H1 (cell line): ENCODE measurements around the gene IL9. TPM values are rescaled to one million over a fixed set of nuclear protein-coding genes. Genes with fewer than 3 reads are reported as not detected.

Source experiments
- CTCF ChIA-PET: fragments of 300-600 bp; sonication (Branson Sonifier 250); formaldehyde crosslinking; loops from one replicate; lab custom pipeline; 2021; ENCODE audit not compliant: partially characterized antibody; lab: Charles Lee
- POLR2A ChIA-PET: fragments of 300-600 bp; sonication (Branson Sonifier 250); formaldehyde crosslinking; loops from one replicate; lab custom pipeline; 2021; ENCODE audit warnings: inconsistent platforms; ENCODE audit not compliant: partially characterized antibody; lab: Charles Lee
- DNase-seq, 2 experiments: peaks; one replicate each; pipeline versions ENCODE4 v3.0.0 to v3.0.0-alpha.2; 2010 to 2022; ENCODE audit warnings: low spot score in 2 of 2, low read depth in 1 of 2, mixed read lengths in 1 of 2
- FAIRE-seq: peaks from 2 replicates; lab custom pipeline; 2011; peaks lifted over from hg19 to GRCh38; lab: Jason Lieb, UNC
- H2AFZ ChIP-seq: 2 replicates; pipeline ENCODE4 v1.8.1; 2012; ENCODE audit warnings: low read length, inconsistent platforms
- H2AK5ac ChIP-seq: 2 replicates; pipeline ENCODE4 v1.6.1; 2013; ENCODE audit warnings: low read depth, low read length
- H2BK120ac ChIP-seq: replicated peaks from 2 replicates; pipeline ENCODE3; 2013; ENCODE audit warnings: low read depth, low read length, inconsistent platforms
- H2BK12ac ChIP-seq: 2 replicates; pipeline ENCODE4 v1.6.1; 2013; ENCODE audit warnings: low read depth, low read length
- H2BK15ac ChIP-seq: 2 replicates; pipeline ENCODE4 v1.6.1; 2013; ENCODE audit warnings: low read length
- H2BK20ac ChIP-seq: 2 replicates; pipeline ENCODE4 v1.6.1; 2013; ENCODE audit warnings: low read length
- H2BK5ac ChIP-seq: 2 replicates; pipeline ENCODE4 v1.6.1; 2013; ENCODE audit warnings: low read depth, low read length
- H3K14ac ChIP-seq: 2 replicates; pipeline ENCODE4 v1.6.1; 2013; ENCODE audit warnings: inconsistent platforms; ENCODE audit not compliant: insufficient read length
- H3K18ac ChIP-seq: 2 replicates; pipeline ENCODE4 v1.6.1; 2013; ENCODE audit warnings: low read length; ENCODE audit errors: extremely low read depth
- H3K23ac ChIP-seq: 2 replicates; pipeline ENCODE4 v1.6.1; 2013; ENCODE audit warnings: inconsistent platforms; ENCODE audit not compliant: insufficient read length
- H3K23me2 ChIP-seq: 2 replicates; pipeline ENCODE4 v1.6.1; 2013; ENCODE audit warnings: low read depth, low read length
- H3K27ac ChIP-seq: 2 replicates; pipeline ENCODE4 v1.6.1; 2011; ENCODE audit warnings: low read depth, low read length, inconsistent platforms
- H3K27me3 ChIP-seq, 4 experiments: replicated peaks in 1 of 4; 1 replicate in 1 of 4; 2 replicates in 3 of 4; pipeline versions ENCODE4 v1.6.1 to v1.8.1; 2011 to 2013; ENCODE audit warnings: low read length in 3 of 4, mild to moderate bottlenecking in 3 of 4, inconsistent platforms in 2 of 4, mixed read lengths in 2 of 4, moderate library complexity in 1 of 4; ENCODE audit not compliant: control insufficient read depth in 3 of 4, insufficient read depth in 3 of 4; ENCODE audit errors: extremely low read depth in 1 of 4
- H3K36me3 ChIP-seq, 4 experiments: 2 replicates each; pipeline versions ENCODE4 v1.6.1 to v1.8.1; 2011 to 2013; ENCODE audit warnings: mild to moderate bottlenecking in 4 of 4, low read length in 3 of 4, moderate library complexity in 2 of 4, control low read depth in 1 of 4, inconsistent platforms in 1 of 4; ENCODE audit not compliant: insufficient read depth in 4 of 4, control insufficient read depth in 2 of 4
- H3K4ac ChIP-seq: replicated peaks from 2 replicates; pipeline ENCODE3; 2013; ENCODE audit warnings: low read length, low read depth, mixed read lengths, inconsistent platforms; ENCODE audit not compliant: insufficient read length
- H3K4me1 ChIP-seq, 4 experiments: replicated peaks in 1 of 4; 1 replicate in 1 of 4; 2 replicates in 3 of 4; pipeline versions ENCODE4 v1.6.1 to v1.8.1; 2011 to 2013; ENCODE audit warnings: low read length in 3 of 4, inconsistent platforms in 2 of 4, mixed read lengths in 1 of 4; ENCODE audit not compliant: insufficient read depth in 4 of 4, control insufficient read depth in 3 of 4
- H3K4me2 ChIP-seq, 2 experiments: 2 replicates each; pipeline versions ENCODE4 v1.6.1 to v1.8.1; 2011 to 2013; ENCODE audit warnings: low read depth in 2 of 2, low read length in 2 of 2, control low read depth in 1 of 2, inconsistent platforms in 1 of 2, mild to moderate bottlenecking in 1 of 2; ENCODE audit not compliant: insufficient read depth in 1 of 2
- H3K4me3 ChIP-seq, 4 experiments: fragments of 200-600, 300-600 bp in 1 of 4; sonication (generic), shearing (Covaris generic), sonication (Bioruptor Twin) in 1 of 4; 2 replicates each; pipeline versions ENCODE4 v1.5.1 to v1.8.1; 2011 to 2016; ENCODE audit warnings: low read length in 4 of 4, low read depth in 3 of 4, control low read depth in 2 of 4, inconsistent platforms in 2 of 4, mild to moderate bottlenecking in 2 of 4, mixed read lengths in 1 of 4, moderate library complexity in 1 of 4; ENCODE audit not compliant: insufficient read depth in 2 of 4; ENCODE audit errors: extremely low read depth in 1 of 4
- H3K56ac ChIP-seq: replicated peaks from 2 replicates; pipeline ENCODE3; 2013; ENCODE audit warnings: low read depth, mild to moderate bottlenecking, mixed read lengths, low read length, inconsistent platforms; ENCODE audit not compliant: insufficient read length
- H3K79me1 ChIP-seq: 2 replicates; pipeline ENCODE4 v1.6.1; 2013; ENCODE audit warnings: low read depth, low read length, control low read depth
- H3K79me2 ChIP-seq, 2 experiments: 2 replicates each; pipeline versions ENCODE4 v1.6.1 to v1.8.1; 2012 to 2013; ENCODE audit warnings: low read length in 2 of 2, mild to moderate bottlenecking in 2 of 2, inconsistent platforms in 1 of 2; ENCODE audit not compliant: insufficient read depth in 2 of 2, control insufficient read depth in 1 of 2
- H3K9ac ChIP-seq, 4 experiments: replicated peaks in 1 of 4; 1 replicate in 1 of 4; 2 replicates in 3 of 4; pipeline versions ENCODE4 v1.6.1 to v1.8.1; 2011 to 2013; ENCODE audit warnings: low read depth in 3 of 4, low read length in 3 of 4, control low read depth in 2 of 4, mild to moderate bottlenecking in 2 of 4, moderate library complexity in 2 of 4, inconsistent platforms in 1 of 4; ENCODE audit errors: extremely low read depth in 1 of 4
- H3K9me3 ChIP-seq, 2 experiments: 2 replicates each; pipeline versions ENCODE4 v1.6.1 to v1.8.1; 2012 to 2013; ENCODE audit warnings: mild to moderate bottlenecking in 2 of 2, moderate library complexity in 2 of 2, control low read depth in 1 of 2, inconsistent platforms in 1 of 2, low read depth in 1 of 2, low read length in 1 of 2, mixed read lengths in 1 of 2; ENCODE audit not compliant: insufficient read depth in 2 of 2
- H4K20me1 ChIP-seq, 2 experiments: replicated peaks in 1 of 2; 2 replicates each; pipeline versions ENCODE3 to v1.8.1; 2011 to 2013; ENCODE audit warnings: inconsistent platforms in 2 of 2, low read length in 2 of 2, mild to moderate bottlenecking in 1 of 2; ENCODE audit not compliant: insufficient read depth in 2 of 2, control insufficient read depth in 1 of 2
- H4K5ac ChIP-seq: 2 replicates; pipeline ENCODE4 v1.6.1; 2013; ENCODE audit warnings: low read length, low read depth, mixed read lengths, inconsistent platforms; ENCODE audit not compliant: insufficient read length
- H4K8ac ChIP-seq: 2 replicates; pipeline ENCODE4 v1.8.0; 2013; ENCODE audit warnings: mild to moderate bottlenecking, moderate library complexity, low read length, inconsistent platforms; ENCODE audit not compliant: insufficient read depth; ENCODE audit errors: extremely low read depth
- H4K91ac ChIP-seq: replicated peaks from 2 replicates; pipeline ENCODE3; 2013; ENCODE audit warnings: low read length, mixed read lengths, inconsistent platforms; ENCODE audit not compliant: insufficient read length
- ATF2 ChIP-seq: IDR thresholded peaks from 2 replicates; pipeline ENCODE4 v1.6.1; 2012; ENCODE audit warnings: low read length, inconsistent platforms
- CHD2 ChIP-seq: IDR thresholded peaks from 2 replicates; pipeline ENCODE4 v1.6.1; 2012; ENCODE audit warnings: low read length, improper control_type of control experiment
- CTBP2 ChIP-seq: IDR thresholded peaks from 2 replicates; pipeline ENCODE4 v1.7.0; 2011; ENCODE audit warnings: borderline replicate concordance, mild to moderate bottlenecking, moderate library complexity, mixed read lengths, low read length; ENCODE audit not compliant: insufficient read depth, insufficient read length
- EGR1 ChIP-seq: IDR thresholded peaks from 2 replicates; pipeline ENCODE4 v1.6.1; 2011; ENCODE audit warnings: low read depth, low read length, borderline replicate concordance
- JUN ChIP-seq: IDR thresholded peaks from 2 replicates; pipeline ENCODE4 v1.6.1; 2011; ENCODE audit warnings: low read depth, mild to moderate bottlenecking, improper control_type of control experiment, low read length
- KDM1A ChIP-seq: fragments of 200-600, 300-600 bp; sonication (generic); IDR thresholded peaks from 2 replicates; pipeline ENCODE4 v1.7.1; 2016; ENCODE audit warnings: mild to moderate bottlenecking, low read length, borderline replicate concordance
- KDM5A ChIP-seq: fragments of 200-600 bp; IDR thresholded peaks from 2 replicates; pipeline ENCODE4 v1.7.1; 2012; ENCODE audit warnings: mild to moderate bottlenecking, low read length, inconsistent platforms, mixed read lengths
- SP1 ChIP-seq: IDR thresholded peaks from 2 replicates; pipeline ENCODE4 v1.6.1; 2011; ENCODE audit warnings: low read depth, low read length
- ZNF274 ChIP-seq: IDR thresholded peaks from 2 replicates; pipeline ENCODE4 v1.7.0; 2012; ENCODE audit warnings: low read length, borderline replicate concordance; ENCODE audit errors: extremely low read depth
- polyA plus RNA-seq, 7 experiments: library from polyadenylated mRNA; depleted of rRNA in 3 of 7; stranded (reverse) in 5 of 7; unstranded in 2 of 7; fragments of >200 nt in 5 of 7; fragments of 200-250 nt in 2 of 7; gene quantifications; 1 replicate in 5 of 7; 2 replicates in 1 of 7; 4 replicates in 1 of 7; pipeline versions ENCODE4 v1.2.1 to v1.2.3, GENCODE V29; 2011 to 2013; ENCODE audit warnings: missing spikeins in 2 of 7, mixed read lengths in 2 of 7
- total RNA-seq: library from RNA; stranded (reverse); fragmentation: NEBNext Ultra II Directional; extraction: Animal tissue kit (Norgen Biotek cat#: 25700); gene quantifications from 2 replicates; pipeline ENCODE4 v1.2.1, GENCODE V29; 2021

Gene IL9
- total and polyA plus RNA-seq, 2 of the 8 experiments (the other 6 are each of a cell fraction or from before 2014, with no cell fraction given): not detected

DNA sequence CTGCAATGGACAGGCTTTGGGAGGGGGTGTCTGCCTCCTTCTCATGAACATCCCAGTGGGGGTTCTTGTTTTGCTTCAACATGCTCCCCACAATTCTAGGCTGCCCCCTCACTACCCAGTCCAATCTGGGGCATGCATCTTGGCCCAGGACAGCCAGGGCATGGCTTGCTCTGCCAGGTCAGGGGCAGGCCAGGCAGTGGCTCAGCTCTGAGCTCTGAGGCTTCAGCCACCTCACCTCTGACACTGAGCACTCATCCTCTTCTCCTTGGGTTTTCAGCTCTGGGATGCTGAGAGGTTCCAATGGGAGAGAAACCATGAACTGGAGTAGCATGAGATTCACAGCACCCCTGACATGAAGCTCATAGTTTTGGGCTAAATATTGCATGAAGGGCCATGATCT lies 49.3 kb downstream of the IL9 start:
- H3K4me1 ChIP-seq: no peaks in the 10 kb centered on the region
- H3K56ac ChIP-seq: no peak overlapping the region
- no peak overlapping the region for H4K91ac ChIP-seq
- H3K18ac ChIP-seq: no peak overlapping the region
- H3K27me3 ChIP-seq: no peaks in the 10 kb centered on the region
- no peaks in the 10 kb centered on the region for H4K20me1 ChIP-seq
- no peak overlapping the region for H2BK15ac ChIP-seq
- POLR2A ChIA-PET: no interaction called here
- H3K36me3 ChIP-seq: no peaks in the 10 kb centered on the region
- DNase-seq (no peak), FAIRE-seq (no peak)
- no peak overlapping the region for H3K4me2 ChIP-seq
- no peaks in the 10 kb centered on the region for H3K79me2 ChIP-seq
- H2AFZ ChIP-seq: no peak overlapping the region
- H3K9me3 ChIP-seq: no peaks in the 10 kb centered on the region
- H3K23ac ChIP-seq: no peak overlapping the region
- CTCF ChIA-PET: interaction anchor here (4.0 kb wide), 1 partner anchor 12 kb away, joined by 19 read pairs; the partner anchor contains the start of gene SLC25A48
- H3K27ac ChIP-seq: no peak overlapping the region
- no peak overlapping the region for H2BK12ac ChIP-seq
- H2BK120ac ChIP-seq: no peak overlapping the region
- no peak overlapping the region for H2BK20ac ChIP-seq
- no peak overlapping the region for H2BK5ac ChIP-seq
- no peaks in the 10 kb centered on the region for H3K23me2 ChIP-seq
- H3K79me1 ChIP-seq: no peaks in the 10 kb centered on the region
- H4K8ac ChIP-seq: no peak overlapping the region
- H3K14ac ChIP-seq: no peak overlapping the region
- H2AK5ac ChIP-seq: no peak overlapping the region
- no peak overlapping the region for H3K4me3 ChIP-seq
- H3K4ac ChIP-seq: no peak overlapping the region
- H4K5ac ChIP-seq: no peak overlapping the region
- TF ChIP-seq SP1 (no peak), EGR1 (no peak), ATF2 (no peak), ZNF274 (no peak), KDM5A (no peak), KDM1A (no peak), CTBP2 (no peak), JUN (no peak), CHD2 (no peak)
- no peak overlapping the region for H3K9ac ChIP-seq
